ENCODE results near the gene GNA15.

GNA15 gene

DNA sequence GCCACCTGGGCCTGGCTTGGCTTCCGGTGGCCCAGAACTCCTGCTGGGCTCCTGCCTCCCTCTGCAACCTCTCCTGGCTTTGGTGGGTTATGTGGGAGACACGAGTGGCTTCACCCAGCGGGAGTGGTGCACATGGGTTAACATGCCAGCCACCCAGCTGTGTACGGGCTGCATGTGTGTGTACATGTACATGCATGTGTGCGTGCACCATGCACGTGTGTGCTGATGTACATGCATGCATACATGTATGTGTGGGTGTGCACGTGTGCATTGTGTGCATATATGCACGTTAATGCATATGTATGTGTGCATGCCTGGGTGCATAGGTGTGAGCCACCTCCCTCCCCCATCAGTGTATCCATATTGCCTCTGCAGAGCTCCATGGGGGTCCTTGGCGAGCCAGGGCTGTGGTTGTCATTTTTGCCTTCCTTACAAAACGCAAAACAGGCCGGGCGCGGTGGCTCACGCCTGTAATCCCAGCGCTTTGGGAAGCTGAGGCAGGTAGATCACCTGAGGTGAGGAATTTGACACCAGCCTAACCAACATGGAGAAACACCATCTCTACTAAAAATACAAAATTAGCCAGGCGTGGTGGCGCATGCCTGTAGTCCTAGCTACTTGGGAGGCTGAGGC is 29.2 kb upstream of the GNA15 start:
- DNase-seq: no peak

GRCh38 chr19:3107658-3108057 is 28.2 kb upstream of the GNA15 start:
- no peak for DNase-seq

- peak; percentile 4 for DNase-seq
These were observed 27.1 kb upstream of the GNA15 start for GRCh38 chr19:3108775-3109174.

GRCh38 chr19:3109491-3109890 is 26.3 kb upstream of the GNA15 start:
- no peak for DNase-seq

DNA sequence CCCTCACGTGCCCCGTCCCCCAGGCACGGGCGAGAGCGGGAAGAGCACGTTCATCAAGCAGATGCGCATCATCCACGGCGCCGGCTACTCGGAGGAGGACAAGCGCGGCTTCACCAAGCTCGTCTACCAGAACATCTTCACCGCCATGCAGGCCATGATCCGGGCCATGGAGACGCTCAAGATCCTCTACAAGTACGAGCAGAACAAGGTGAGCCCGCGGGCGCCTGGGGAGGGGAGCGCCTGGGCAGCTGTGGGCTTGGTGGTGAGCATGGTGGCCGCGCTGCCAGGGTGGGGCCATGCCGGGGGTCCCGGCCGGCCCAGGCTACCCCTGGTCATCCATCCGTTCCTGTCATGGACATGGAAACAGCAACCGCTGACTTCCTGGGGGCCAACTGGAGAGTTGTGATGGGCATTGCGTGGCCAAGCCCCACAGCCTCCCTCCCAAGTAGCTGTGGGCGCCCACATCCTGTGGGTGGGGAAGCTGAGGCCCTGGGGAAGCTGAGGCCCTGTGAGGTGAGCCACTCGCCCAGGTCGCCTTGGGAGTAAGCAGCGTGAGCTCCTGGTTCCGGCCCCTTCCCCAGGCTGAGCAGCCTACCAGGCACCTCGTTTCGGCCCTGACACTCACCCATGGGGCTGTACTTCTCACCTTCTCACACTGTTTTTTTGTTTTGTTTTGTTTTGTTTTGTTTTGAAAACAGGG is 25.6 kb upstream of the GNA15 start:
- DNase-seq: no peak

- no peak for DNase-seq
These were observed 24.1 kb upstream of the GNA15 start for GRCh38 chr19:3111586-3112247.

DNA sequence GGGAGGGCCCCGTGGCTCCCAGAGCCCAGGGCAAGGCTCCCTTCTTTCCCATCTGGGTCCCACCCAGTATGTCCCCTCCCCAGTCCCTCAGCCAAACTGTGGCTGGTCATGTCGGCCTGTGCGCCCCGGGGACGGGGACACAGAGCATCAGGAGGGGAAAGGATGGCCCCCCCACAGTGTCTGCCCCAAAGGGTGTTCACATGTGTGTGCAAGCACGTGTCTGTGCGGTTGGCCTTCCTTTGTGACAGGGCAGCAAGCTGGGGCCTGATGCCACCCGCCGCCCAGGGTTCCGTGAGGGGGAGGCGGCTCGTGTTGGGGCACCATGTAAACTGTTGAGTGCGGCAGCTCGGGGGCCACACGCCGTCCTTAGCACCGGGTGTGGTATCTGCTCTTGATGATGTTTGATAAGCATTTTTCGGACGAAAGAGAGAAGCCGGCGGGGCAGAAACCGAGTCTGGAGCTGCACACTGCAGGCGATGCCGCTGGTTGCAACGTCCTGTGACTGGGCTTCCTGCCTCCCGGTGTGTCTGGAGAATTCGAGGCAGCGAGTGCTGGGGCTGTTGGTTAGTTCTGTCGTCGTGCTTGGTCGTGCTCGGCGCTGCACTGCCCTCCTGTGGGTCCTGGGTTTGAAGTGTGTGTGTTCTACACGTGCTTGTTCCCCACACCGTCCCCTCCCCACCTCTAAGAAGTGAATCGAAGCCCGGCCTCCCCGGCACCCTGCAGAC is 23.3 kb upstream of the GNA15 start:
- no peak for DNase-seq

DNA sequence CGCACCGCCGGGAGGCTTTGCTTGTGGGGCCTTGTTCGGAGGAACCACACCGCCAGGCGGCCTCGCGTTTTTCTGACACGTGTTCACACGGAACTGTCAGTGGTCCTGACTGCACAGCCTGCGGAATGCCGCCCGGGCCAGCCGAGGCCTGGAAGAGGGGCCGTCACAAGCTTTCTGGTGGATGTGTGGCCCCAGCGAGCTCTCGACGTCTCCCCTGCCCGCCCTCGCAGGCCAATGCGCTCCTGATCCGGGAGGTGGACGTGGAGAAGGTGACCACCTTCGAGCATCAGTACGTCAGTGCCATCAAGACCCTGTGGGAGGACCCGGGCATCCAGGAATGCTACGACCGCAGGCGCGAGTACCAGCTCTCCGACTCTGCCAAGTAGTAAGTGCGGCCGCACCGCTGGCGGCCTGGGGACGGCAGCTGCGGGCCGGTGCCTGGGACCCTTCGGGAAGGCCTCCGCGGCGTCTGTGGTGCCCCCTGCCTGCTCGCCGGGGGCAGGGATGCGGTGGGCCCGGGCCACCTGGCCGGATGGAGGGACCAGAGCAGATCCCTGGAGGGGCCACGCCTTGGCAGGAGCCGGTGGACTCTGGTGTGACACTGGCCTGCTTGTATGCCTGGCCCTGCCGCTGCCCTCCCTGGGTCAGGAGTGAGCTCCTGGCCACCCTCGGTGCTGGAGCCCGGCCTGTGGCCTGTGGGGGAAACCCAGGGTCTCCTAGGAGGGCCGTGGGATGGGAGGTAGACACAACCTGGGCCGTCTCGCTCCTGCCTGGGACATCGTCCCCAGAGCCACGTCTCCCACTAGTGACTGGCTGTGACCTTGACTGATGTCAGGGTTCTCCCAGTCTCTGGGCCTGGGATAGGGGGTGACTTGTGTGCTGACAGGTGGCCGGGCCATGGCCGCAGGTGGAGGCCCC is 22.5 kb upstream of the GNA15 start:
- no peak for DNase-seq

GRCh38 chr19:3114018-3114726 is 21.7 kb upstream of the GNA15 start:
- no peak for DNase-seq

DNA sequence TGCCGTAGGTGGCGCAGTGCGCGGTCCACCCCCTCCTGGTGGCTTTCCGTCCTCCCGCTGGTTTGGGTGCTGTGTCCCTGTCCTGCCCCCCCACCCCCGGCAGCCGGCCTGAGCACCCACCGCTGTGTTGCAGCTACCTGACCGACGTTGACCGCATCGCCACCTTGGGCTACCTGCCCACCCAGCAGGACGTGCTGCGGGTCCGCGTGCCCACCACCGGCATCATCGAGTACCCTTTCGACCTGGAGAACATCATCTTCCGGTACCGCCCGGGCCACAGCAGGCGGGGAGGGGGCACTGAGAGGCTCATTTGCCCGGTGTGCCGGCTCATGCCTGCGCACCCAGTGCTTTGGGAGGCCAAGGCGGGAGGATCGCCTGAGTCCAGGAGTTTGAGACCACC is 21.0 kb upstream of the GNA15 start:
- DNase-seq: no peak

- no peak for DNase-seq
These were observed 20.4 kb upstream of the GNA15 start for GRCh38 chr19:3115411-3115810.

GRCh38 chr19:3115916-3116602 is 19.8 kb upstream of the GNA15 start:
- DNase-seq: no peak

DNA sequence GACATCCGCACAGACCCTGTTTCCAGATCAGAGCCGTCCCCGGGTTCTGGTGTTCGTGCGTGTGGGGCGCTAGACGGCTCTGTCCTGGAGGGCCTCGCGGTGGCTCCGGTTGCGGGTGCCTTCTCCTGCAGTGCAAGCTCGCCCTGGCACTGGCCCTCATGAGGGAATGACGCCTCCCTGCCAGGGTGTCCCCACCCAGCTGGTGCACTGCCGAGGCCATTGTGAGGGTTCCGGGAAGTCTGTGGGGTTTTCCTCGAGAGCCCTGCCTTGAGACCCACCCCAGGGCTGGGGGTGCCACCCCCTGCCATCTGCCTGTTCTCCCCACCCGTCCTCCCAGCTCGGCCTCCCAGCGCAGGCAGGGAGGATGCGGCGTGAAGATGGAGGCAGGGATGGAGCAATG is 19.2 kb upstream of the GNA15 start:
- no peak for DNase-seq

- DNase-seq: no peak
These were observed 18.1 kb upstream of the GNA15 start for GRCh38 chr19:3117716-3118115.

- no peak for DNase-seq
These were observed 17.4 kb upstream of the GNA15 start for GRCh38 chr19:3118232-3119070.

DNA sequence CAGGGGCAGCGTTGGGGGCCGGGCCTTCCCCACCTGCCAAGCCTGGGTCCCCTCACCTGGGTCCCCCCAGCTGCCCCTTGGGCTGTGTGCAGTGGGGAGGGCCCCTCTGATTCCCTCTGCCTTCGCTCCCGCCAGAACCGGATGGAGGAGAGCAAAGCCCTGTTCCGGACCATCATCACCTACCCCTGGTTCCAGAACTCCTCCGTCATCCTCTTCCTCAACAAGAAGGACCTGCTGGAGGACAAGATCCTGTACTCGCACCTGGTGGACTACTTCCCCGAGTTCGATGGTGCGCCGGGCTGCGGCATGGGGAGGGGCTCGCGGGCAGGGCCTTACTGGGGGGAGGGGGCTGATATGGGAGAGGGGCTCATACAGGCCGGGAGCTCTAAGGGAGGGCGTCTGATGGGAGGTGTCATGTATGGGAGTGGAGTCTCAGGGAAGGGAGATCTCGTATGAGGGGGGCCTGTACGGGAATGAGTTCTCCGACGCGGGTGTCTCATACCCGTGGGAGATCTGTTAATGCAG is 16.7 kb upstream of the GNA15 start:
- no peak for DNase-seq

- no peak for DNase-seq
These were observed 16.0 kb upstream of the GNA15 start for GRCh38 chr19:3119693-3120380.

- no peak for DNase-seq
These were observed 15.1 kb upstream of the GNA15 start for GRCh38 chr19:3120611-3121276.

- DNase-seq: no peak
These were observed 14.4 kb upstream of the GNA15 start for GRCh38 chr19:3121396-3121795.
